Right lobe of liver (tissue), 6 donors: ENCODE measurements around the gene KRTAP2-1. TPM values are rescaled to one million over a fixed set of nuclear protein-coding genes. Genes with fewer than 3 reads are reported as not detected.
"Not testable (repeated sequence)": the region's sequence is repeated elsewhere in the genome, so short reads cannot be mapped to it uniquely, and the experiment has no call there.

Experiments
- ATAC-seq, 4 donors: fragments of 200-7000 bp; cut with Tn5 transposase; one replicate each; pipeline ENCODE4 v1.9.1; 2020; ENCODE audit warnings: mild to moderate bottlenecking in 4 of 4, moderate library complexity in 4 of 4
- DNase-seq, 3 donors: peaks; one replicate each; pipeline ENCODE4 v3.0.0-alpha.2; 2020
- H3K27ac ChIP-seq, 3 donors: fragments of 200-600 bp; one replicate each; pipeline ENCODE4 v1.8.0; 2022
- H3K27me3 ChIP-seq, 2 donors: fragments of 200-600 bp; one replicate each; pipeline ENCODE4 v1.8.0; 2022
- H3K36me3 ChIP-seq, 4 donors: fragments of 200-600 bp; sonication (generic) in 1 of 4; one replicate each; pipeline versions ENCODE4 v1.5.1 to v1.8.0; 2017 to 2022; ENCODE audit warnings: control low read depth in 1 of 4
- H3K4me1 ChIP-seq, 4 donors: fragments of 200-600 bp; sonication (generic) in 1 of 4; one replicate each; pipeline versions ENCODE4 v1.5.1 to v1.8.0; 2017 to 2022; ENCODE audit warnings: control low read depth in 1 of 4
- H3K4me3 ChIP-seq, 3 donors: fragments of 200-600 bp; one replicate each; pipeline ENCODE4 v1.8.0; 2022
- H3K9me3 ChIP-seq, 4 donors: fragments of 200-600 bp; sonication (generic) in 1 of 4; one replicate each; pipeline versions ENCODE4 v1.5.1 to v1.8.0; 2017 to 2022; ENCODE audit warnings: control low read depth in 1 of 4
- CTCF ChIP-seq, 4 donors: fragments of 200-600 bp in 3 of 4; fragments of 450-650 bp in 1 of 4; IDR thresholded peaks; one replicate each; pipeline versions ENCODE4 v1.5.1 to v1.8.0; 2016 to 2022; ENCODE audit warnings: antibody characterized with exemption in 4 of 4, mild to moderate bottlenecking in 2 of 4
- POLR2A ChIP-seq: fragments of 450-650 bp; IDR thresholded peaks from one replicate; pipeline ENCODE4 v1.6.1; 2017; ENCODE audit warnings: antibody characterized with exemption, mild to moderate bottlenecking
- WGBS: methylation state at CpG from one replicate; pipeline ENCODE4 v1.1.6; 2018; ENCODE audit warnings: low coverage, low lambda C conversion rate; ENCODE audit not compliant: insufficient coverage; ENCODE audit errors: missing lambda C conversion rate; 5-methylcytosine and 5-hydroxymethylcytosine counted together
- intact Hi-C, 2 donors: fragments of 100-400 bp; cut with DNase I; formaldehyde crosslinking; loops; one replicate each; pipeline versions ENCODE4 v1.11.2 to v1.14.1; 2022
- long read RNA-seq: library from polyadenylated mRNA; unstranded; transcript quantifications from one replicate; pipeline ENCODE4 v2.0.0, GENCODE V29; 2019
- total RNA-seq, 6 experiments: library from RNA; depleted of rRNA in 2 of 6; stranded (reverse); fragments of >200 nt in 2 of 6; fragmentation: NEBNext Ultra II Directional in 3 of 6; extraction: Animal tissue kit (Norgen Biotek cat#: 25700) in 3 of 6; gene quantifications; one replicate each; pipeline versions ENCODE4 v1.1.0 to v1.2.4, GENCODE V29; 2016 to 2023
- donor health status: DM: no; HTN: yes; CAD: no.
- donor health status: DM: no; HTN: no; CAD: no.
- donor health status: DM: no; HTN: no; CAD: no.
- donor health status: DM: no; HTN: yes; CAD: no.
- donor health status: DM: no; HTN: yes; CAD: no.

The KRTAP2-1 gene
- total RNA-seq = not detected
- long read RNA-seq = 0 reads

GRCh38 chr17:41046735-41047465 lies at the start of gene KRTAP2-1:
TSS of gene KRTAP2-1 (minus strand) at chr17:41047316. CDS start at chr17:41047267, 49 bp downstream.
- H3K4me3 ChIP-seq, DNase-seq, H3K27me3 ChIP-seq, H3K27ac ChIP-seq, H3K36me3 ChIP-seq, H3K4me1 ChIP-seq, intact Hi-C loops, H3K9me3 ChIP-seq: not testable (repeated sequence)
- peak in 1 of 4 donors; percentile 23 for ATAC-seq
- WGBS = 22% methylated on average over 5 of the region's 33 CpGs

GRCh38 chr17:41096055-41096454 lies 48.9 kb upstream of the KRTAP2-1 start:
- ATAC-seq (no peak), DNase-seq (no peak)
- intact Hi-C loops = no loop called here
- Histone ChIP-seq H3K9me3 (no peaks in the 10 kb centered on the region), H3K4me3 (no peak overlapping the region), H3K4me1 (no peaks in the 10 kb centered on the region), H3K36me3 (no peaks in the 10 kb centered on the region), H3K27me3 (no peaks in the 10 kb centered on the region), H3K27ac (no peak overlapping the region)
- TF ChIP-seq CTCF (IDR thresholded peaks at IDR 0.05) (no peak), POLR2A (no peak)
- 78% methylated on average over 6 of the region's 7 CpGs for WGBS

GRCh38 chr17:41088760-41089352 lies 41.7 kb upstream of the KRTAP2-1 start:
- H3K4me3 ChIP-seq, H3K27me3 ChIP-seq, H3K27ac ChIP-seq, intact Hi-C loops, H3K4me1 ChIP-seq, ATAC-seq, H3K9me3 ChIP-seq, DNase-seq, H3K36me3 ChIP-seq: not testable (repeated sequence)
- WGBS = 38% methylated on average over 4 of the region's 4 CpGs

- H3K27ac ChIP-seq, DNase-seq, intact Hi-C loops, H3K4me1 ChIP-seq, H3K4me3 ChIP-seq, H3K9me3 ChIP-seq, ATAC-seq, H3K36me3 ChIP-seq, H3K27me3 ChIP-seq: not testable (repeated sequence)
- 60% methylated on average over 1 of the region's 14 CpGs for WGBS
Measured at GRCh38 chr17:41084100-41084856, 37.2 kb upstream of the KRTAP2-1 start, which contains the start of gene KRTAP4-7. TSS of gene KRTAP4-7 (plus strand) at chr17:41084150. CDS start at chr17:41084207, 57 bp downstream.

GRCh38 chr17:41083427-41083826 lies 36.3 kb upstream of the KRTAP2-1 start:
- H3K36me3 ChIP-seq = not testable (repeated sequence)

GRCh38 chr17:41082626-41083025 lies 35.5 kb upstream of the KRTAP2-1 start:
- Histone ChIP-seq H3K36me3 (no peaks in the 10 kb centered on the region), H3K27me3 (no peaks in the 10 kb centered on the region), H3K4me1 (no peaks in the 10 kb centered on the region), H3K4me3 (no peak overlapping the region), H3K27ac (no peak overlapping the region), H3K9me3 (no peaks in the 10 kb centered on the region)
- intact Hi-C loops = no loop called here
- WGBS = 21% methylated on average over 4 of the region's 4 CpGs
- DNase-seq (no peak), ATAC-seq (no peak)
- TF ChIP-seq CTCF (IDR thresholded peaks at IDR 0.05) (no peak), POLR2A (no peak)

More at GRCh38 chr17:41083427-41083826, 36.3 kb upstream of the KRTAP2-1 start:
- DNase-seq, intact Hi-C loops, H3K4me1 ChIP-seq, H3K27me3 ChIP-seq, ATAC-seq, H3K4me3 ChIP-seq, H3K9me3 ChIP-seq, H3K27ac ChIP-seq: not testable (repeated sequence)
- 48% methylated on average over 2 of the region's 2 CpGs for WGBS
